Measurements from ENCODE around the gene YAE1. TPM values are rescaled to one million over a fixed set of nuclear protein-coding genes. Genes with fewer than 3 reads are reported as not detected.

YAE1 gene
- total and polyA plus RNA-seq, 2 of the 13 experiments (the other 11 are each of a cell fraction or from before 2014, with no cell fraction given) = 18.7 to 28.3 TPM

GRCh38 chr7:39566023-39566921 lies at the start of gene YAE1 (continued):
- TF ChIP-seq, protein P1, sequence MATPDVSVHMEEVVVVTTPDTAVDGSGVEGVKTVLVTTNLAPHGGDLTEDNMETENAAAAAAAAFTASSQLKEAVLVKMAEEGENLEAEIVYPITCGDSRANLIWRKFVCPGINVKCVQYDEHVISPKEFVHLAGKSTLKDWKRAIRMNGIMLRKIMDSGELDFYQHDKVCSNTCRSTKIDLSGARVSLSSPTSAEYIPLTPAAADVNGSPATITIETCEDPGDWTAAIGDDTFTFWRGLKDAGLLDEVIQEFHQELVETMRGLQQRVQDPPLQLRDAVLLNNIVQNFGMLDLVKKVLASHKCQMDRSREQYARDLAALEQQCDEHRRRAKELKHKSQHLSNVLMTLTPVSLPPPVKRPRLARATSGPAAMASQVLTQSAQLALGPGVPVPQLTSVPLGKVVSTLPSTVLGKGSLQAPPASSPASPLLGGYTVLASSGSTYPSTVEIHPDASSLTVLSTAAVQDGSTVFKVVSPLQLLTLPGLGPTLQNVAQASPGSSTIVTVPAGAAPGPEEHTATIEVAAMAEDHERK (CRISPR knock-in tag; IDR thresholded peaks at IDR 0.05; ENCODE audit: low read depth) = no peak
- no peak for TF ChIP-seq FOXA1 (IDR thresholded peaks at IDR 0.05)
- TF ChIP-seq FOXA1 (CRISPR knock-in tag; IDR thresholded peaks at IDR 0.05) = no peak
- peak; percentile 89; the same call in 1 of the 2 replicates for TF ChIP-seq ZNF34 (CRISPR knock-in tag; IDR thresholded peaks at IDR 0.05; ENCODE audit: borderline replicate concordance)
- no peak for TF ChIP-seq RAD51 (IDR thresholded peaks at IDR 0.05; ENCODE audit: borderline replicate concordance)
- TF ChIP-seq MBNL3 (CRISPR knock-in tag; conservative IDR thresholded peaks at IDR 0.05) = no peak
- peak; percentile 87; the same call in 1 of the 2 replicates for TF ChIP-seq ZNF44 (CRISPR knock-in tag; IDR thresholded peaks at IDR 0.05)
- peak; percentile 81; the same call in 1 of the 2 replicates for TF ChIP-seq PAWR (CRISPR knock-in tag; IDR thresholded peaks at IDR 0.05; ENCODE audit: borderline replicate concordance)
- no peak for TF ChIP-seq FLYWCH1 (CRISPR knock-in tag; IDR thresholded peaks at IDR 0.05)
- TF ChIP-seq ZFY (CRISPR knock-in tag; IDR thresholded peaks at IDR 0.05) = peak; percentile 93
- TF ChIP-seq SNAI1 (CRISPR knock-in tag; IDR thresholded peaks at IDR 0.05; ENCODE audit: borderline replicate concordance) = 0 out of 2 replicates have a peak, but pooled peaks have one; percentile 43
- TF ChIP-seq ZNF354B (CRISPR knock-in tag; IDR thresholded peaks at IDR 0.05) = no peak
- TF ChIP-seq, protein P2, sequence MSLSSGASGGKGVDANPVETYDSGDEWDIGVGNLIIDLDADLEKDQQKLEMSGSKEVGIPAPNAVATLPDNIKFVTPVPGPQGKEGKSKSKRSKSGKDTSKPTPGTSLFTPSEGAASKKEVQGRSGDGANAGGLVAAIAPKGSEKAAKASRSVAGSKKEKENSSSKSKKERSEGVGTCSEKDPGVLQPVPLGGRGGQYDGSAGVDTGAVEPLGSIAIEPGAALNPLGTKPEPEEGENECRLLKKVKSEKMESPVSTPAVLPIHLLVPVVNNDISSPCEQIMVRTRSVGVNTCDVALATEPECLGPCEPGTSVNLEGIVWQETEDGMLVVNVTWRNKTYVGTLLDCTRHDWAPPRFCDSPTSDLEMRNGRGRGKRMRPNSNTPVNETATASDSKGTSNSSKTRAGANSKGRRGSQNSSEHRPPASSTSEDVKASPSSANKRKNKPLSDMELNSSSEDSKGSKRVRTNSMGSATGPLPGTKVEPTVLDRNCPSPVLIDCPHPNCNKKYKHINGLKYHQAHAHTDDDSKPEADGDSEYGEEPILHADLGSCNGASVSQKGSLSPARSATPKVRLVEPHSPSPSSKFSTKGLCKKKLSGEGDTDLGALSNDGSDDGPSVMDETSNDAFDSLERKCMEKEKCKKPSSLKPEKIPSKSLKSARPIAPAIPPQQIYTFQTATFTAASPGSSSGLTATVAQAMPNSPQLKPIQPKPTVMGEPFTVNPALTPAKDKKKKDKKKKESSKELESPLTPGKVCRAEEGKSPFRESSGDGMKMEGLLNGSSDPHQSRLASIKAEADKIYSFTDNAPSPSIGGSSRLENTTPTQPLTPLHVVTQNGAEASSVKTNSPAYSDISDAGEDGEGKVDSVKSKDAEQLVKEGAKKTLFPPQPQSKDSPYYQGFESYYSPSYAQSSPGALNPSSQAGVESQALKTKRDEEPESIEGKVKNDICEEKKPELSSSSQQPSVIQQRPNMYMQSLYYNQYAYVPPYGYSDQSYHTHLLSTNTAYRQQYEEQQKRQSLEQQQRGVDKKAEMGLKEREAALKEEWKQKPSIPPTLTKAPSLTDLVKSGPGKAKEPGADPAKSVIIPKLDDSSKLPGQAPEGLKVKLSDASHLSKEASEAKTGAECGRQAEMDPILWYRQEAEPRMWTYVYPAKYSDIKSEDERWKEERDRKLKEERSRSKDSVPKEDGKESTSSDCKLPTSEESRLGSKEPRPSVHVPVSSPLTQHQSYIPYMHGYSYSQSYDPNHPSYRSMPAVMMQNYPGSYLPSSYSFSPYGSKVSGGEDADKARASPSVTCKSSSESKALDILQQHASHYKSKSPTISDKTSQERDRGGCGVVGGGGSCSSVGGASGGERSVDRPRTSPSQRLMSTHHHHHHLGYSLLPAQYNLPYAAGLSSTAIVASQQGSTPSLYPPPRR (CRISPR knock-in tag; IDR thresholded peaks at IDR 0.05; ENCODE audit: borderline replicate concordance) = peak; percentile 71; the same call in 1 of the 2 replicates
- TF ChIP-seq CBX1 (IDR thresholded peaks at IDR 0.05; ENCODE audit: low read depth) = peak; percentile 86
- peak; percentile 56 for TF ChIP-seq RXRA (CRISPR knock-in tag; IDR thresholded peaks at IDR 0.05)
- TF ChIP-seq ATF2 (CRISPR knock-in tag; IDR thresholded peaks at IDR 0.05) = peak; percentile 50; the same call in 1 of the 2 replicates
- no peak for TF ChIP-seq ZNF326 (CRISPR knock-in tag; IDR thresholded peaks at IDR 0.05; ENCODE audit: borderline replicate concordance)
- no peak for TF ChIP-seq BHLHE40 (IDR thresholded peaks at IDR 0.05; ENCODE audit: low read length)
- no peak for TF ChIP-seq SOX6 (IDR thresholded peaks at IDR 0.05)
- peak; percentile 69 for TF ChIP-seq SOX6 (CRISPR knock-in tag; IDR thresholded peaks at IDR 0.05)
- no peak for TF ChIP-seq IRF1 (CRISPR knock-in tag; IDR thresholded peaks at IDR 0.05; ENCODE audit: low read depth)
- TF ChIP-seq HHEX (CRISPR knock-in tag; IDR thresholded peaks at IDR 0.05) = no peak
- TF ChIP-seq ZNF777 (CRISPR knock-in tag; IDR thresholded peaks at IDR 0.05) = peak; percentile 46; the same call in 1 of the 2 replicates

Data from HepG2 (cell line).